Endometrium (tissue), 2 donors: Measurements from ENCODE around the gene OSBPL6.
"Not testable (repeated sequence)": the region's sequence is repeated elsewhere in the genome, so short reads cannot be mapped to it uniquely, and the experiment has no call there.

Experiments
- FAIRE-seq: peaks from 2 replicates; lab custom pipeline; 2012; peaks lifted over from hg19 to GRCh38; lab: Jason Lieb, UNC
- donor health status: control.
- donor health status: control.

OSBPL6 gene

GRCh38 chr2:178304333-178304732 lies 110.0 kb downstream of the OSBPL6 start:
- FAIRE-seq: no peak

GRCh38 chr2:178306352-178307073 lies 112.2 kb downstream of the OSBPL6 start:
- FAIRE-seq: no peak

GRCh38 chr2:178307650-178308049 lies 113.3 kb downstream of the OSBPL6 start:
- FAIRE-seq: no peak

DNA sequence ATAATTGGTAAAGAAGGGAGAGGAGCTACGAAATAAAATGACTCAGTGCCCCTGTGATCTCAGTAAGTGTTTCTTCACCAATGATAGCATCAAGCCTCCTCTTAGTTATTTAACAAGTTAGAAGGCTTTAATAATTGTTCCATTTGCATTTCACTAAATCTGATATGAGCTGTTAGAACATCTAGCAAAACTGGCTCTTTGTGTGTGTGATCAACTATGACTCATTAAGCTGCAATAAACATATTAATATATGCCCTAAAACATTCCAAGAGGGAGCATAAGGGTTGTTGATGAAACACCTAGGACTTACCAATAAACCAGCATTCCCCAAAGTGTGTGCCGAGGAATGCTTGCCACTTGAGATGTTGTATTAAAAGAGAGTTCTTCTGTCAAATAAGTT lies 115.2 kb downstream of the OSBPL6 start:
- no peak for FAIRE-seq

DNA sequence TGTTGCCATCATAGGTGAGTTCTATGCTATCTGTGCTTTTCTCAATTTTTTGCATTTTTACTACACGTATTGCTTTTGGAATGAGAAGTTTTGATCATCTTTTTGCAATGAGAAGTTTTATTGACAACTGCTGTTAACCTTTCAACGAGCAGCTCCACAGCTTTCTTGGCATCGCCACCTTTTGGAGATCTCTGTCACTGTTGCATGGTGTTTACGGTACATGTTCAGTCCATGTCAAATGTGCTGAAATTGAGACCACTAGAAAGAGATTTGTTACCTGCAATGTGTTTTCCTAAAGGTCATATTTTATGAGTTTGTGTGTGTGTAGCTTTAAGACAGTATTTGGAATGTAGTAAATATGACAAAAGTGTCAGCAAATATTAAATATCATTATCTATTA lies 120.8 kb downstream of the OSBPL6 start:
- FAIRE-seq: no peak

DNA sequence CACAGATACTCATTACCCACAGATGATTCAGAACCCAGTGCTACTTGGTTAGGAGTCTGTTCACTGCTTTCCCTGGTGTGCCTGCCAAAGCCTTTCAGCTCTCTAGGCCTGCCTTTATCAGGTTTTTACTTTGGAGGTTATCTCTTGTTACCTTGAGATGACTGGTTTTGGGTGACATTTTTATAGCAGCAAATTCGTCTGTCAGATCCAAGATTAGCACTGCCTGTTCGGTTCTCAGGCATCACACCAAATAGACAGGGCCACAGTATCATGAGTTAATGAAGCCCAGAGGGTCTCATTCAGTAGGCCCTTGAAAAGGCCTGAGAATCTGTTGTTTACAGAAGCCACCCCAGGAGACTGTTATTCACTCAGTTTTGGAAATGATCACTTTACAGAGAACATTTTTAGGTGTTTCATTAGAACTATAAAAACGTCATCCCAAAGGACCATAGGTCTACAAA lies 121.2 kb downstream of the OSBPL6 start:
- no peak for FAIRE-seq

GRCh38 chr2:178317811-178318210 lies 123.5 kb downstream of the OSBPL6 start:
- no peak for FAIRE-seq

GRCh38 chr2:178320011-178320585 lies 125.8 kb downstream of the OSBPL6 start:
- FAIRE-seq: no peak

DNA sequence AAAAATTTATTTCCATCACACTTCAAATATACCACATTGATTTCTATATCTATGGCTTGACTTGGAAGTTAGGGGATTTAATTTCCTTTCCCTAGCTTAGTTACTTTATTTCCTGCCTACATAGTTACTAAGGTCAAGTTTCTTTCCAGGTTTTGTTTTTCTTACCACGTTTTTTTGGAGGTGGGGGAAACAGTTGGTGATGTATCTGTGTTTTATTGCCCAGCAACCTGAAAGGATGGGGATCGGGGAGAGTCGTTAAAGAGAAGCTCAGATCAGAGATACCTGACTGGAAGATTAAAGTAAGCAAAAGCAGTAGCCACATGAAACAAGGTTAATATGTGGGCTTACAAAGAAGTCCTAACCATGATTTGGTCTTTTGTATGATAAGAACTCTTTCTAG lies 127.8 kb downstream of the OSBPL6 start:
- no peak for FAIRE-seq

GRCh38 chr2:178323331-178323730 lies 129.0 kb downstream of the OSBPL6 start:
- FAIRE-seq: not testable (repeated sequence)

GRCh38 chr2:178324077-178324476 lies 129.8 kb downstream of the OSBPL6 start:
- no peak for FAIRE-seq

GRCh38 chr2:178325268-178325667 lies 131.0 kb downstream of the OSBPL6 start:
- FAIRE-seq: no peak

DNA sequence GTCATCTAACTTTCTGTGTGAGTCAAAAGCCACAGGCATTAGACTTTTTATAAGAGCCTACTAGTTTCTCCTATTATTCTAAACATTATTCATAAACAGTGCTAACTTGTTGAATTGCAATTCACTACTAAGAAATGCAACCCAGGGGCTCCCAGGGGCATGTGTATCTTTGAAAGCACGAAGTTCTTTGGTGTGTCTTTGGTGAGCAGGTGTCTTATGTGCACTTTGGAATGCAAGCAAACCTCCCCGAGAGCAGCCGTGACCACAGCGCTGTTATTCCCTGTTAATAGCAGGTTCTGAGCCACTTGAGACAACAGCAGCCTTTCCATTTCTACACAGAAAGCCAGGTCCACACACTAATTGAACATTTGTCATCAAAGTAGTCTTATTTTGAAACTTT lies 133.2 kb downstream of the OSBPL6 start:
- no peak for FAIRE-seq

GRCh38 chr2:178328037-178328436 lies 133.7 kb downstream of the OSBPL6 start:
- FAIRE-seq: no peak

- no peak for FAIRE-seq
Measured at GRCh38 chr2:178330175-178331017, 136.1 kb downstream of the OSBPL6 start.

DNA sequence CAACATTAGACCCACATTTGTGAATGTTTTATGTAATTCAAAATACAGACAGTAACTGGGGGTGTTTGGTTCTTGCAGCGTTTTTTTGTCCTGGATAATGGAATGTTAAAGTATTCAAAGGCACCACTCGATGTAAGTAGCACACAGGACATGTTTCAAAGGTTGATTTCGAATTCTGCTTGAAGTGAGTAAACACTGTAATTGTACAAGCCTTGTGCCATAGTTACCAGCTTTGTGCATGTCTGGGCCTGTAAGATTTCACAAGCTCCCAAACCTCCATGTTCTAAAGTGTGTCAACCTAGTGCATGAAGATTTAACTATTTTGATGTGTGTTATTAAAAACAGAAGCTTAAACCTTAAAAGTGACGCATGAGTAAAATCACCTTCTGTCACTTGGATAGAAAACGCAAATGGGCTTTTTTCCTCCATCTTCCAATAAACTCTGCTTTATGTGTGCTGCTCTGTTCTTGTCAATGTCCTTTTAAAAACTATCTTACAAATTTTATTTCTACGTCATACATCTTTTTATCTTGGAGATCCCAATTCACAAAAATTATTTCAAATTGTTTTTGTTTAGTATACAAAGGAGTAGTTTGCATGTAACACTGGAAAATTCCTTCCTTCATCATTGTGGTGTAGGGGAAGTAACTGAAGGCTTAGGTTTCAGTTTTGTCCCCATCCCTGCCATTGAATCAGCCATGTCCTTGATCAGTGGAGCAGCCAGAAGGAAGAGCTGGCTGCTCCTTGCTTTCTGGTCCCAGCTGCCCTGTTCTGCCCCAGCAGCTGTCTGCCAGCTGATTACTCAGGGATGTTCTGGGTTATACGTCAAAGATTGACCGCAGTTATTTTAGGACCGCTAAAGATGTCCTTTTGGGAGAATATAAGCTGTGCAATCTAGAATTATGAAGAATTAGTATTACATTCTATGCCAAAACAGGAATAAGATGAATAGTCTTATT lies 137.4 kb downstream of the OSBPL6 start:
- no peak for FAIRE-seq

GRCh38 chr2:178333851-178334250 lies 139.5 kb downstream of the OSBPL6 start:
- FAIRE-seq: peak; percentile 48

DNA sequence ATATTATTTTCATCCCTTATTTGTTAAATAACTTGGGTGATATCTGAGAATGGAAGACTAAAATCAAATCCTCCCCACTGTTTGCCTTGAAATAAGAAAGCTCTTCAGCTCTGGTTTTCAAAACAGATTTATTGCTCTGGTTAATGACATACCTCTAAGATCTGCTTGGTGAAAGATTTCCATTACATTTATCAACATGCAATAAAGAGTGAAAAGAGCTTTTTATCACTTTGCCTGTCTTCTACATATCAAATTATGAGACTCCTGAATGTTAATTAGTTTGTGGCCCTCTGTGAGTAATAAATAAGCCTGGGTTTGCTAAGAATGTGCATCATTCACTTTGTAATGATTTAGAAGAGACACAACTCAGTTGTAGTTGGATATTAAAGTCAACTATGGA lies 140.9 kb downstream of the OSBPL6 start:
- FAIRE-seq: no peak

DNA sequence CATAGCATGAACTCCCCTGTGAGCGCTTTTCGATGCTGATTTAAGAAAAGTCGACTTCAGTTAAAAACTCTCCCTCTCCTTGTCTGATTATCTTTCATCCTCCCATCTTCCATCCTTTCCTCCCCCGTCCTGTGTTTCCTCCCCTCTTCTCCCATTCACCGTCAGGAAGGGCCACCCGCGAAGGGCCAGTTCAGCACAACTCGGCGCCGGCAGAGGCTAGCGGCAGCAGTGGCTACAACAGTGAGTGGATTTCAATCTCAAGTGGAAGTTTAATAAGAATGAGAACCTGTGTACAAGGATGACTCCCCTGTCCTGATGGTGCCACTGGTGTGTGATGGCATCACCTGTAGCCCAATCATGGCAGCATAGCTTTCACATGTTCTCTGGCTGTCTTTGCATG lies 149.8 kb downstream of the OSBPL6 start:
- FAIRE-seq: no peak

DNA sequence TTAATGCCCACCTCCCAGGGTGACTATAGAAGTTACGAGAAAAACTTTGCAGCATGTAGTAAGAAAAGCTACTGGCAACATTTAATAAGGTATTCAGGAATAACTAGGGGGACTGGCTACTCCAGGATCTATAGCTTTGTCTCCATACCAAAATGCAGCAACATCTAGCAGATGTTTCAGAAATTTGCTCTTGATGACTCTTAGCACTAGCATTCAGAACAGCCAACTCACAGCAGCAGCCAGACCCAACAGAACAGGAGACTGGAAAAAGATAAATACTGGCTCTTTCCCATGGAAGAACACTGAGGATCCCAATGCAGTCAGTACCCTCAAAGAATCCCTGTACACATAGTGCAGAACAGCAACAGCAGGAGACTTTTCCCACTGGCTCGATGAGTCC lies 151.6 kb downstream of the OSBPL6 start:
- no peak for FAIRE-seq

GRCh38 chr2:178350051-178350450 lies 155.7 kb downstream of the OSBPL6 start:
- FAIRE-seq: no peak

GRCh38 chr2:178357704-178358103 lies 163.4 kb downstream of the OSBPL6 start:
- not testable (repeated sequence) for FAIRE-seq
